IPS DF 6.9 (cell line): ENCODE data around the gene FAM180A.

ENCODE experiments used
- DNase-seq: peaks from one replicate; pipeline ENCODE4 v3.0.0-alpha.2; 2013; ENCODE audit warnings: low read depth, low spot score
- H3K27ac ChIP-seq: one replicate; pipeline ENCODE4 v1.5.1; 2013; ENCODE audit warnings: low read length, control low read depth
- H3K27me3 ChIP-seq: 2 replicates; pipeline ENCODE4 v1.6.1; 2013; ENCODE audit warnings: mild to moderate bottlenecking, low read length; ENCODE audit not compliant: control insufficient read depth, insufficient read depth
- H3K36me3 ChIP-seq: 2 replicates; pipeline ENCODE4 v1.6.1; 2013; ENCODE audit warnings: low read length; ENCODE audit not compliant: control insufficient read depth, insufficient read depth
- H3K4me1 ChIP-seq: 2 replicates; pipeline ENCODE4 v1.6.1; 2013; ENCODE audit warnings: low read length; ENCODE audit not compliant: control insufficient read depth, insufficient read depth
- H3K4me3 ChIP-seq: 2 replicates; pipeline ENCODE4 v1.5.1; 2013; ENCODE audit warnings: mild to moderate bottlenecking, low read length
- H3K9me3 ChIP-seq: 2 replicates; pipeline ENCODE4 v1.6.1; 2013; ENCODE audit warnings: low read length, inconsistent platforms; ENCODE audit not compliant: control insufficient read depth, insufficient read depth
- WGBS: extraction: QIAGEN DNeasy Blood & Tissue Kit; methylation state at CpG from one replicate; pipeline ENCODE4 v1.1.7; 2013; ENCODE audit warnings: mixed read lengths, missing lambda C conversion rate; ENCODE audit not compliant: insufficient read length, insufficient coverage; 5-methylcytosine and 5-hydroxymethylcytosine counted together

The FAM180A gene

DNA sequence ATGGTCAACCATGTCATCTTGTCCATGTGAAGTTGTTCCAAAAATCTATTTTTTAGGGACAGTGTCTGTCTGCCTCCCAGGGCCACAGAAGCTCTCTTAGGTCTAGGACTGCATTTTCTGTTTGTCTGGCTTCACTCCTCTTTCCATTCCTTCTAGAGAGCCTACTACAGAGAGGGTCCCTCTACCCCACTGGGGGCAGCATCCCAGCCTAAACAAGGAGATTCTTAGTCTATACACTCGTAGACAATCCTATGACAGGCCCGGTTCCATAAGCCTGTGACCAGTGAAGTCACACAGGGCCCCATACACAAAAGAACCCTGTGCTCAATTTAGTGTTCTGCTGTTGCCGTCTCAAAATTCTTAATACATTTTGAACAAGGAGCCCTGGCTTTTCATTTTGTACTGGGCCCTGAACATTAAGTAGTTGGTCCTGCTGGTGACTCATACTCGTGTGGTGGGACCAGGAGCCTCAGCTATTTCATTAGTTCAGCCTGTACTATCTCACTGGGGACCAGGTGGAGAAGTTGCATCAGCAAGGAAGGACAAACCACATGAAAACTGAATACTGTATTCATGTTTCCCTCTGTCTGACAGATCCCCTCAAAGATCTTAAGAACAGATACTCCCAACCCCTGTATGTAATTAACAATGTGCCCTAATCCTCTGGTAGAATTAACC, 23.5 kb upstream of the FAM180A start:
- Histone ChIP-seq H3K4me1 (no peaks in the 10 kb centered on the region), H3K36me3 (no peaks in the 10 kb centered on the region), H3K4me3 (no peak overlapping the region), H3K27ac (no peak overlapping the region), H3K9me3 (no peaks in the 10 kb centered on the region), H3K27me3 (no peaks in the 10 kb centered on the region)
- DNase-seq: no peak
- no CpG with 5 or more reads among the region's 4 CpGs for WGBS

DNA sequence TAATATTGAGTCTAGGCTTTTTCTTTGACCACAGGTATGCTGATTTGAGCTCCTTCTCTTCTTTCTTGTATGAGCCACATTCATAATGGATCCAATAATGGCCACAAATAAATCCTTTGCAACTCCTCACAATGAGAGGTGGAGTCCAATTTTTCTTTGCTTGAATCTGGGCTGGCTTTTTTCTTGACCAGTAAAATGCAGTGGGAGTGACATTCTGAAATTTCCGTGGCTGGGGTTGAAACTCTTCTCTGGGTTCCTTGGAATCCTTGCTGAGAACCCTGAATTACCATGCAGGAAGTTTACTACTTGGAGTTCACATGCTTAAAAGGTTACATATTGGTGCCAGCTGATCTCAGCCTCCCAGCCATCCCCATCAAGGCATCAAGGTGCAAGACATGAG, 22.4 kb upstream of the FAM180A start:
- no peaks in the 10 kb centered on the region for H3K36me3 ChIP-seq
- WGBS: no CpG with 5 or more reads among the region's 1 CpG
- H3K27me3 ChIP-seq: no peaks in the 10 kb centered on the region
- DNase-seq: no peak
- no peak overlapping the region for H3K4me3 ChIP-seq
- H3K9me3 ChIP-seq: no peaks in the 10 kb centered on the region
- no peak overlapping the region for H3K27ac ChIP-seq
- H3K4me1 ChIP-seq: no peaks in the 10 kb centered on the region

DNA sequence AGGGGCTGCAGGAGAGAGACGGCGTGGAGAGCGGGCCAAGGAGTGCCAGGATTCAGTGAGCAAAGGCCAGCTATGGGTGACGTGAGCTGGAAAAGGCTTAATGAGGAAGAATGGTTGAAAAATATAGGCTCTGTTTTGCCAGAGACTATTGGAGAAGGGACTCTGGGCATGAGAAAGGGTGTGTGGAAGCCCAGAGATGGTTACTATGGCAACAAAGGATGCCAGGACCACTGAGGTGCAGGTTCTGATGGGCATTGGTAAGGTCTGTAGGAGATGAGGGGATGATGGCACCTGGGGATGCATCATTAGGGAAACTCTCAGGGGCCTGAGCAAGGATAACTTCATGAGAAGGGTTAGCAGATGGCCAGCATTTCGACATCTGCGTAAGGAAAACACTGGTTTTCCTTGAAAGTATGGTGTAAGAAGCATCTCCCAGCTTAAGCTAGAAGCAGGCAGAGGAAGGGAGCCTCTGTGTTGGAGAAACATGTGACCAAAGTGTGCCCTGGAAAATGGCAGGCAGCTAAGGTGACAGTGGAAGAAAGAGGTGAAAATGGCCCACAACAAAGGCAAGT, 21.6 kb upstream of the FAM180A start:
- Histone ChIP-seq H3K36me3 (no peaks in the 10 kb centered on the region), H3K4me3 (no peak overlapping the region), H3K27me3 (no peaks in the 10 kb centered on the region), H3K27ac (no peak overlapping the region), H3K4me1 (no peaks in the 10 kb centered on the region), H3K9me3 (no peaks in the 10 kb centered on the region)
- WGBS: no CpG with 5 or more reads among the region's 6 CpGs
- no peak for DNase-seq

DNA sequence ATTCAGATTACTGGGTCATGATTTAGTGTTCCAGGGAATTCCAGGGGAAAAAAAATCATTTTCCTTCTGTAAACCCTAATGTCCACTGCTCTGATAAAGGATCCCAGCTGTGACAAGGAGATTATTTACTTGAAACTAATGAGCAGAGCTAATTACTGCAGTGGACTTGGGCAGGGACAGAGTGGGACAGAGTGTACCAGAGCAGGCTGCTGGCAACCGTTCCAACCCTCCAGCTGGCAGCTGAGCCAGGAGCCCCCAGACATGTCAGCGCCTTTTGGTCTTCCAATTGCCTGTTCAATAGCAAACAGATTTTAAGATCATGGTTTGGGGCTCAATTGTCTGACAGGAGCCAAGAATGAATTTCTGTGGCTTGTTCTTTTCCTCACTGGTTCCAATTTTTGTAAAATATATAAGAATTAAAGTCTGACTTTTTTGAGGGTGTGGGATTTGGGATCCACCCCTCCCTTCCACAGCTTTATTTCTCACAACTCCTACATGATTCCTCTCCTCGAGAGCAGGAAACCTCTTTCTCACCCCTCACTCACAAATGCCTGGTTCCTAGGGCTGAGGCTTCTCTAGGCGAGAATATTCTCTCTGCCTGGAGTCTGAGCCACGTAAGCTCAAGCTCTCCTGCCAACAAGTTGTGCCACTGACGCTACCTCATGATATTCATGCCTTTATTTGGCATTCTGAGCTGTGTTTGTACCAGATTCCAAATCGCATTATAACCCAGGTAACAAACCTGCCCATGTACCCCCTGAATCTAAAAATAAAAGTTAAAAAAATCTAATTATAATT, 20.6 kb upstream of the FAM180A start:
- no peak for DNase-seq
- no peaks in the 10 kb centered on the region for H3K27me3 ChIP-seq
- no peaks in the 10 kb centered on the region for H3K9me3 ChIP-seq
- WGBS: no CpG with 5 or more reads among the region's 7 CpGs
- no peak overlapping the region for H3K27ac ChIP-seq
- H3K4me1 ChIP-seq: no peaks in the 10 kb centered on the region
- H3K36me3 ChIP-seq: no peaks in the 10 kb centered on the region
- H3K4me3 ChIP-seq: no peak overlapping the region

DNA sequence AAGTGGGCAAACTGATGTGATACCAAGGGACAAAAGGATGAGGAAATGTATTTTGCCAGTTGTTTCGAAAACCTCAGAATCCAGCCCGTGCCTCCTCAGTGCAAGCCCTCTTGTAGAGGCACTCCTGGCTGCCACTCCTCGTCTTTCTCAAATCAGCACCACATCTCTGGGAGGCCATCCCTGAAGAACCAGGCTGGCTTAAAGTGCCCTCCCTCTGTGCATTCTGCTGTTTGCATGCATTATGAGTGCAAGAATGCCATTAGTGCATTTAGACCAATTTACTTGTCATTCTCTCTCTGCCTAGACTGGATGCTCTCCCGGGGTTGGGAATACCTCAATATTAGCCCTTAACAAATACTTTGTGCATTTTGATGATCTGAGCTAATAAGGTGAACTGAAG, 19.9 kb upstream of the FAM180A start:
- no CpG with 5 or more reads among the region's 4 CpGs for WGBS
- DNase-seq: no peak
- Histone ChIP-seq H3K9me3 (no peaks in the 10 kb centered on the region), H3K27me3 (no peaks in the 10 kb centered on the region), H3K36me3 (no peaks in the 10 kb centered on the region), H3K27ac (no peak overlapping the region), H3K4me3 (no peak overlapping the region), H3K4me1 (no peaks in the 10 kb centered on the region)

DNA sequence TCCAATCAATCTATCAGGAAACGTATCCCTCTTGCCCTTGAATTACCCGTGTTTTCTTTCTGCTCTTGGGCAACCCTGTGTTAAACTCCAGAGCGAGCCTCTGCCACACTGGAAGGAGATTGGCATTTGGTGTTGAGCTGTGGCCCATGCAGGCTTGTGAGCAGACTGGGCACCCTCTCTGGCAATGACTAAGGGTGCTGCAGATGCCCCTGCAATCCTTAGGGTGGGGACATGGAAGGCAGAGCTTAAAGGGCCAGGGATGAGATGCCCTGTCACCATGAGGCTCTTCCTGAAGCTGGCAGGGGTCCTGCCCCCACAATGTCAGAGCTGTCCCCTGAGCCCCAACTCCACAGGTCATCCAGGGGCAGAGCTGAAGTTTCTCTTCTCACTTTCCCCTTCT, 19.5 kb upstream of the FAM180A start:
- WGBS: 100% methylated on average over 1 of the region's 3 CpGs
- H3K4me3 ChIP-seq: no peak overlapping the region

DNA sequence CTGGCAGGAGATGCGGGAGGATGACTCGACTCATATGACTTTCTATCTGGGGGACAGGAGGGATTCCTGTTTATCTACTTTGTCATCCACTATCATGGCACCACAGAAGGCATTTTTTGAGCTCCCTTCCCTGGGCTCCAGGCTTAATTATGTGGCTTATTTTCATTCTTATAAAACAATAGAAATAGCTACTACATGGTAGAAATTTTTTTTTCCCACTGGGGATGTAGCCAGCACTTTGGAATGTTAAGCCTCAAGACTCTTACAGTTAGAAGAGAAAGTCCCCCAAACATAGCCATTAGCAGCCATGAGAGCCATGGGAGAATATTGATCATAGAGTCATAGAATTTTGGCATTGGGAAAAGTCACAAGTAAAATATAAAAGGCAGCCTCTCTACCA, 14.6 kb upstream of the FAM180A start:
- Histone ChIP-seq H3K27ac (no peak overlapping the region), H3K4me1 (0 out of 2 replicates have a peak, but pooled peaks cover 3% of the 10 kb centered on the region), H3K4me3 (no peak overlapping the region), H3K9me3 (no peaks in the 10 kb centered on the region), H3K36me3 (no peaks in the 10 kb centered on the region), H3K27me3 (no peaks in the 10 kb centered on the region)
- WGBS: no CpG with 5 or more reads among the region's 2 CpGs
- DNase-seq: no peak

More for the DNA sequence above, 19.5 kb upstream of the FAM180A start:
- Histone ChIP-seq H3K4me1 (no peaks in the 10 kb centered on the region), H3K9me3 (no peaks in the 10 kb centered on the region), H3K27ac (no peak overlapping the region), H3K36me3 (no peaks in the 10 kb centered on the region), H3K27me3 (no peaks in the 10 kb centered on the region)
- no peak for DNase-seq

DNA sequence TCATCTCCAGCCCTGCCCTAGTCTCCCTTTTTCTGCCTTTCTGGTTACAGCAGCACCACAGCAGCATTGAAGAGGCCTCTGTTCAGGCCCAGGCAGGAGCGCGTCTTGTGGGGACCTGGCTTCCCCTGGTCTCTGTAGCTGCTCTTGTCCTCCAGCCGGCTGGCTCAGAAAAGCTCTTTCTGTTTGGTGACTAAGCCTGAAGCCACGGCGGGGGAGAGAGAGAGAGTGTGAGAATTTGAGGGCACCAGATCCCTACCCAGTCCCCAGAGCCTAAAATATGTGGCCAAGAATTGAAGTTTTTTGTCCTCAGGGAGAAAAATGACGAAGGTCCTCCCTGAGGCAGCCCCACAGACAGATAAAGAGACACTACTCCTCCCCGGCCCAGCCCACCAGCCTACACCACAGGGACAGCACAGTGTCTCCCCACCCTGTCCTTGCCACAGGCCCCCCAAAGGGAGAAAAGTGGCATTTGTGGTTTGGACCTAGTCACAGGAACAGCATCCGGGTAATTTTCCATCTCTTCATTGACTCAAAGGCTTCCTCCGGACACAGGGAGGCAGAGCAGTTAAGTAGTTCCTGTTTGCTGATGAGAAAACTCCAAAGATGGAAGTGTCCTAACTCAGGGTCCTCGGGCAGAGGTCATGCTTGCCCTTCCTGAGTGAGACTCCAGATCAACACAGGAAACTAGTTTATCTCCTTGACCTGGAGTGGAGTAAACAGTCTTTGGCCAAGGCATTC, 13.3 kb upstream of the FAM180A start:
- Histone ChIP-seq H3K9me3 (no peaks in the 10 kb centered on the region), H3K4me1 (peaks cover 6% of the 10 kb centered on the region), H3K27me3 (no peaks in the 10 kb centered on the region), H3K4me3 (no peak overlapping the region), H3K36me3 (no peaks in the 10 kb centered on the region), H3K27ac (no peak overlapping the region)
- no CpG with 5 or more reads among the region's 10 CpGs for WGBS
- DNase-seq: no peak

DNA sequence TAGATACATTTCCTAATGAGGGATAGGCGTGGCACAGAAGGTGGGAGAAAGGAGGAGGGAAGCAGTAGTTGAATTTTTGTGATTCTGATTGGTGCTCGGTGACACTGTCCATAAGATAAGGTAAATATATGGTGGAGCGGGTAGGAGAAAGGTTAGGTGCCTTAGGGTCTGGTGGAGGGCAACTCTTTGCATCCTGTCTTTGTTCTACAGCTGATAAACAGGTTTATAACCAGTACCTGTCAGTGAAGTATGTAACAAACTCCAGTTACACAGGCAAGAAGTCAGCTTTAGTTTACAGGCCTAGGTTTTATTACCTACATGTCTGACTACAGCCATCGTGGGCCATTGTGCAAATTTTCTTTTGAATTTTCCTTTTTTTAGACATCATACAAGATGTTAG, 10.9 kb upstream of the FAM180A start:
- Histone ChIP-seq H3K27ac (no peak overlapping the region), H3K36me3 (no peaks in the 10 kb centered on the region), H3K9me3 (no peaks in the 10 kb centered on the region), H3K27me3 (no peaks in the 10 kb centered on the region), H3K4me3 (no peak overlapping the region), H3K4me1 (peaks cover 6% of the 10 kb centered on the region)
- WGBS: 100% methylated on average over 2 of the region's 4 CpGs
- DNase-seq: no peak

DNA sequence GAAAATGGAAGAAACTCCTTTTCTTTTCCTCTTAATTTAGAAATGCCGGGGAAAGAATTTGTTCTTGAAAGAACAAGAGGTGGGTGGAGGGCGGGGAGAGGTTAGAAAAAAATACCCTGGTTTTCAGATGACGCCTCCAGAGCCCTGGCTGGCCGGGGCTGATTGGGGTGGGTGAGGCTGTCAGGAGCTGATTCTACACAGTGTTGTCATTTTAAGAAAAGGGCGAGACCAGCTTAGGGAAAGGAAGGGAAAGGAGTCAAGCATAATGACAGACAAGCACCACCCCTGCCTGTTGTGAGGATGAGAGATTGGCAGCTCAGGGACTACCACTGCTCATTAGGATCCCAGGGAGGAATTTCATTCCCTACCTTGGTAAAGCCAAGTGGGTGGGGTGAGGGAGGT, 9.9 kb upstream of the FAM180A start:
- no peaks in the 10 kb centered on the region for H3K9me3 ChIP-seq
- H3K4me1 ChIP-seq: peaks cover 7% of the 10 kb centered on the region
- no peaks in the 10 kb centered on the region for H3K27me3 ChIP-seq
- DNase-seq: no peak
- no peaks in the 10 kb centered on the region for H3K36me3 ChIP-seq
- WGBS: no CpG with 5 or more reads among the region's 5 CpGs
- no peak overlapping the region for H3K4me3 ChIP-seq
- H3K27ac ChIP-seq: no peak overlapping the region
